ENCODE results near the gene AGXT2.

- TF ChIP-seq, protein P1, sequence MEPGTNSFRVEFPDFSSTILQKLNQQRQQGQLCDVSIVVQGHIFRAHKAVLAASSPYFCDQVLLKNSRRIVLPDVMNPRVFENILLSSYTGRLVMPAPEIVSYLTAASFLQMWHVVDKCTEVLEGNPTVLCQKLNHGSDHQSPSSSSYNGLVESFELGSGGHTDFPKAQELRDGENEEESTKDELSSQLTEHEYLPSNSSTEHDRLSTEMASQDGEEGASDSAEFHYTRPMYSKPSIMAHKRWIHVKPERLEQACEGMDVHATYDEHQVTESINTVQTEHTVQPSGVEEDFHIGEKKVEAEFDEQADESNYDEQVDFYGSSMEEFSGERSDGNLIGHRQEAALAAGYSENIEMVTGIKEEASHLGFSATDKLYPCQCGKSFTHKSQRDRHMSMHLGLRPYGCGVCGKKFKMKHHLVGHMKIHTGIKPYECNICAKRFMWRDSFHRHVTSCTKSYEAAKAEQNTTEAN (CRISPR knock-in tag; IDR thresholded peaks at IDR 0.05), result no peak
- TF ChIP-seq KAT7 (CRISPR knock-in tag; IDR thresholded peaks at IDR 0.05; ENCODE audit: borderline replicate concordance), result no peak
- no peak for TF ChIP-seq E2F1 (CRISPR knock-in tag; IDR thresholded peaks at IDR 0.05)
- TF ChIP-seq, protein P2, sequence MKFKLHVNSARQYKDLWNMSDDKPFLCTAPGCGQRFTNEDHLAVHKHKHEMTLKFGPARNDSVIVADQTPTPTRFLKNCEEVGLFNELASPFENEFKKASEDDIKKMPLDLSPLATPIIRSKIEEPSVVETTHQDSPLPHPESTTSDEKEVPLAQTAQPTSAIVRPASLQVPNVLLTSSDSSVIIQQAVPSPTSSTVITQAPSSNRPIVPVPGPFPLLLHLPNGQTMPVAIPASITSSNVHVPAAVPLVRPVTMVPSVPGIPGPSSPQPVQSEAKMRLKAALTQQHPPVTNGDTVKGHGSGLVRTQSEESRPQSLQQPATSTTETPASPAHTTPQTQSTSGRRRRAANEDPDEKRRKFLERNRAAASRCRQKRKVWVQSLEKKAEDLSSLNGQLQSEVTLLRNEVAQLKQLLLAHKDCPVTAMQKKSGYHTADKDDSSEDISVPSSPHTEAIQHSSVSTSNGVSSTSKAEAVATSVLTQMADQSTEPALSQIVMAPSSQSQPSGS (CRISPR knock-in tag; IDR thresholded peaks at IDR 0.05; ENCODE audit: borderline replicate concordance, low read depth), result no peak
- TF ChIP-seq, protein P3, sequence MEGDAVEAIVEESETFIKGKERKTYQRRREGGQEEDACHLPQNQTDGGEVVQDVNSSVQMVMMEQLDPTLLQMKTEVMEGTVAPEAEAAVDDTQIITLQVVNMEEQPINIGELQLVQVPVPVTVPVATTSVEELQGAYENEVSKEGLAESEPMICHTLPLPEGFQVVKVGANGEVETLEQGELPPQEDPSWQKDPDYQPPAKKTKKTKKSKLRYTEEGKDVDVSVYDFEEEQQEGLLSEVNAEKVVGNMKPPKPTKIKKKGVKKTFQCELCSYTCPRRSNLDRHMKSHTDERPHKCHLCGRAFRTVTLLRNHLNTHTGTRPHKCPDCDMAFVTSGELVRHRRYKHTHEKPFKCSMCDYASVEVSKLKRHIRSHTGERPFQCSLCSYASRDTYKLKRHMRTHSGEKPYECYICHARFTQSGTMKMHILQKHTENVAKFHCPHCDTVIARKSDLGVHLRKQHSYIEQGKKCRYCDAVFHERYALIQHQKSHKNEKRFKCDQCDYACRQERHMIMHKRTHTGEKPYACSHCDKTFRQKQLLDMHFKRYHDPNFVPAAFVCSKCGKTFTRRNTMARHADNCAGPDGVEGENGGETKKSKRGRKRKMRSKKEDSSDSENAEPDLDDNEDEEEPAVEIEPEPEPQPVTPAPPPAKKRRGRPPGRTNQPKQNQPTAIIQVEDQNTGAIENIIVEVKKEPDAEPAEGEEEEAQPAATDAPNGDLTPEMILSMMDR (IDR thresholded peaks at IDR 0.05), result no peak
- no peak for TF ChIP-seq ATF3 (CRISPR knock-in tag; conservative IDR thresholded peaks at IDR 0.05)
These were observed 69.7 kb downstream of the AGXT2 start for GRCh38 chr5:34977934-34978613.

All from WTC11 (cell line).